Stimulated activated CD4-positive, alpha-beta T cell treated with anti-CD3 and anti-CD28 coated beads, Interleukin-15, amount 100 ng/mL, for 24 hours (primary cell): ENCODE measurements around the gene SCGB1C2.
"Not testable (repeated sequence)": the region's sequence is repeated elsewhere in the genome, so short reads cannot be mapped to it uniquely, and the experiment has no call there.

Experiments
- DNase-seq: peaks from one replicate; pipeline ENCODE4 v3.0.0-alpha.2; 2020

Gene SCGB1C2

GRCh38 chr17:137166-137807 is at the start of gene SCGB1C2:
SCGB1C2 (plus strand) TSS chr17:137569; CDS start chr17:137591, 22 bp downstream.
- DNase-seq = not testable (repeated sequence)

- not testable (repeated sequence) for DNase-seq
Measured at GRCh38 chr17:113111-113510, 24.3 kb upstream of the SCGB1C2 start.

GRCh38 chr17:118339-118917 is 18.9 kb upstream of the SCGB1C2 start:
- DNase-seq = not testable (repeated sequence)

- DNase-seq = not testable (repeated sequence)
Measured at GRCh38 chr17:133932-134331, 3.4 kb upstream of the SCGB1C2 start.

GRCh38 chr17:134332-134785 is 3.0 kb upstream of the SCGB1C2 start:
- DNase-seq = peak; percentile 41

GRCh38 chr17:135022-135421 is 2.3 kb upstream of the SCGB1C2 start:
- not testable (repeated sequence) for DNase-seq

GRCh38 chr17:135895-136294 is 1.5 kb upstream of the SCGB1C2 start:
- DNase-seq = not testable (repeated sequence)

- DNase-seq = peak; percentile 83
Measured at GRCh38 chr17:136531-136930, 838 bp upstream of the SCGB1C2 start.

GRCh38 chr17:139401-140205 is 2.2 kb downstream of the SCGB1C2 start:
- not testable (repeated sequence) for DNase-seq

GRCh38 chr17:142102-142661 is 4.8 kb downstream of the SCGB1C2 start:
- peak; percentile 63 for DNase-seq

GRCh38 chr17:142876-143784 is 5.8 kb downstream of the SCGB1C2 start:
- DNase-seq = no peak

GRCh38 chr17:143785-144281 is 6.5 kb downstream of the SCGB1C2 start:
- peak; percentile 90 for DNase-seq

- DNase-seq = no peak
Measured at GRCh38 chr17:144936-145670, 7.7 kb downstream of the SCGB1C2 start.

- no peak for DNase-seq
Measured at GRCh38 chr17:145671-146541, 8.5 kb downstream of the SCGB1C2 start.

GRCh38 chr17:146546-146945 is 9.2 kb downstream of the SCGB1C2 start:
- DNase-seq = no peak

- no peak for DNase-seq
Measured at GRCh38 chr17:146983-147761, 9.8 kb downstream of the SCGB1C2 start.

GRCh38 chr17:147796-148740 is 10.7 kb downstream of the SCGB1C2 start:
- no peak for DNase-seq

GRCh38 chr17:148757-149156 is 11.4 kb downstream of the SCGB1C2 start:
- DNase-seq = no peak
